GM12874 (cell line): ENCODE measurements around the gene APBB1.

Experiments used
- TF ChIP-seq, protein P1 (sequence below): IDR thresholded peaks from 2 replicates; pipeline ENCODE4 v1.5.1; 2011; ENCODE audit warnings: low read depth, mild to moderate bottlenecking, control low read depth, low read length, moderate library complexity; ENCODE audit not compliant: insufficient read depth

The APBB1 gene

DNA sequence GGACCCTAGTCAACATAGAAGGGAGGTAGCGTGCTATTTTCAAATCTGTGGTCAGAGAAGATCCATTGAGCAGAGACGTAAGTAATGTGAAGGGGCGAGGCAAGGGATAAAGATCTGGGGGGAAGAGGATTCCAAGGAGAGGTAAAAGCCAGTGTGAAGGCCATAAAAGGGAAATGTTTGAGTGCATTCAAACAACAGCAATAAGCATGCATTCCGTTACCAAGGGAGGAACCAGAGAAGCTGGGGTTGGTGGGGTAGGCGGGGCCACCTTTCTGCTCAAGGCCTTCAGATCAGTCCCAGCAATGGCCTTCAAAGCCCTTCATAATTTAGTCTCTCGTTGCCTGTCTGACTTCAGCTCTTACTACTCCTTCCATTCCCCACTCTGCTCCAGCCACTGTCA, 47.1 kb downstream of the APBB1 start:
- TF ChIP-seq, protein P1, sequence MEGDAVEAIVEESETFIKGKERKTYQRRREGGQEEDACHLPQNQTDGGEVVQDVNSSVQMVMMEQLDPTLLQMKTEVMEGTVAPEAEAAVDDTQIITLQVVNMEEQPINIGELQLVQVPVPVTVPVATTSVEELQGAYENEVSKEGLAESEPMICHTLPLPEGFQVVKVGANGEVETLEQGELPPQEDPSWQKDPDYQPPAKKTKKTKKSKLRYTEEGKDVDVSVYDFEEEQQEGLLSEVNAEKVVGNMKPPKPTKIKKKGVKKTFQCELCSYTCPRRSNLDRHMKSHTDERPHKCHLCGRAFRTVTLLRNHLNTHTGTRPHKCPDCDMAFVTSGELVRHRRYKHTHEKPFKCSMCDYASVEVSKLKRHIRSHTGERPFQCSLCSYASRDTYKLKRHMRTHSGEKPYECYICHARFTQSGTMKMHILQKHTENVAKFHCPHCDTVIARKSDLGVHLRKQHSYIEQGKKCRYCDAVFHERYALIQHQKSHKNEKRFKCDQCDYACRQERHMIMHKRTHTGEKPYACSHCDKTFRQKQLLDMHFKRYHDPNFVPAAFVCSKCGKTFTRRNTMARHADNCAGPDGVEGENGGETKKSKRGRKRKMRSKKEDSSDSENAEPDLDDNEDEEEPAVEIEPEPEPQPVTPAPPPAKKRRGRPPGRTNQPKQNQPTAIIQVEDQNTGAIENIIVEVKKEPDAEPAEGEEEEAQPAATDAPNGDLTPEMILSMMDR: no peak

GRCh38 chr11:6365659-6366058, 53.2 kb downstream of the APBB1 start:
- TF ChIP-seq, protein P1: no peak

DNA sequence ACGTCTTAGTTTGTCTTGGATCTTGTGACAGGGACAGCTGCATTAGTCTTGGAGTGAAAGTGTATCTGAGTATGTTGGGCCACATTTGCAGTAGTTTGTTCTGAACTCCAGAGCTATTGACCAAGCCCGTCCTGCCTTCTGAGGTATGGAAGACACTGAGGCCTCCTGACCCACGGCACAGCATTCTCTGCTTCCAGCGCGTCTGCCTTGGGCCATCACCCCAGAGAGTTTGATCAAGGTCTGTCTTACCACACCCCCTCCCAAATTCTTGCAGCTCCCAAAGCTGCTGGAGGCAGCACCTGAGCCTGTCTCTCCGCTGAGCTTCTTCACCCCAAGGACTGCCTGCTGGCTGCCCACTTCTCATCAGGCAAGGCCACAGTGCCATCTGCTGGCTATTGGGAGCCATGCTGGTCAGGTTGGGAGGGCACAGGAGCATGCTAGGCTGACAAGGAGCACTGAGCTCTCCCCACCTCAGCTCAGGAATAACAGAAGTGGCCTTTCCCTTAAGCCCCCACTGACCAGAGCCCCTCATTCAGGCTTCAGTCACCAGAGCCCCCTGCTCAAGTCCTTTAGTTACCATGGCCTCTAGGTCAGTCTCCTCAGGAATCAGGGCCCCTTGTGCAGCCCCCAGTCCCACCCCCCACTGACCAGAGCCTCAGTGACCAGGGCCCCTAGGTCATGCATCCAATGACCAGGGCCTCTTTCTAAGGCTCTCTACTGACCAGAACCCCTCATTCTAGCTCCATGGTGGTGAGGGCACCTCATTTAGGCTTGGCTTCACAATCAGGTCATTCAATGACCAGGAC, 55.8 kb downstream of the APBB1 start:
- TF ChIP-seq, protein P1: peak; percentile 93

DNA sequence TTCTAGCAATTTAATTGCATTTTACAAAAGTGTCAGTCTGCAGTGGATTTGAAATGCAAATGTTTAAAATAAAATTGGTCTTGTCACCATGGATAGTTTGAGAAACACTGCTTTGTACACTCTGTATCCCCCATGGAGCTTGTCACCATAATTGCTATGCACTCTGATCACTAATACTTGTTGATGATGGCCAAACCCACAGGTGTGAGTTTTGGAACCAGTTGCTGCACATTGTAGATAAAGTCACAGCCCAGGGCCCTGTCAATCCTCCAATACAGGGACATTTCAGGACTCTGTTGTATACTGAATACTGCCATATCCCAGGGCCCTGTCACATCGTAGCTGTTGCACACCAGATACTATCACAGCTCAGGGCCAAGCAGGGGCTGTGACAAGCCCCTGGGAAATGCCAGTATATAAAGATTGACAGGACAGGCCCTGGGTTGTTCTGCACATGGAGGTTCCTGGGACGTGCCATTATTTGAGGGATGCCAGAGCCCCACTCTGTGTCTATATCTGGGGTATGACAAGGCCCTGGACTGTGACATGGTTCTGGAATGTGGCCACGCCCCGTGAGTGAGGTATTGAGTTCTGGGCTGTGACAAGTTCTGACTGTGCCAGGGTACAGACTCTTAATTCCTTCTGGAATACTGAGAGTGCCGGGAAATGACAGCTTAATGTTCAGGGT, 56.6 kb downstream of the APBB1 start:
- TF ChIP-seq, protein P1: no peak

- TF ChIP-seq, protein P1: no peak
Measured at GRCh38 chr11:6360183-6360582, 58.7 kb downstream of the APBB1 start.

DNA sequence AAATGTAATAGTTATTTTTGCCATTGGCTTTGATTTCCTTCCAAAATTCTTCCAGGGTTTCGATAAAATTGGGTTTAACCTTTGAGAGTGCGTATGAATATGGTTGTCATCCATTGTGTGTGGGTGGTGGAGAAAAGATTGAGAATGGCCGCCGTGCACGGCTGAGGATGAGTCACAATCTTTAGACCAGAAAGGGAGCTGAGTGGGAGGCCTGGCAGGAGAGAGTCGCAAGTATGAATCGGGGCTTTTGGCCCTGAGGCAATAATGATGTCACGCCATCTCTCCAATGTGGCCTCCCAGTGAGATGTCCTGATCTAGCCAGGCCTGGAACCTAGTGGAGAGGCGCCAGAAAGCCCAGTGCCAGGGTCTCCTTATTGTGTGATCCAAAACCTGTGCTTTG, 61.7 kb downstream of the APBB1 start:
- TF ChIP-seq, protein P1: no peak

DNA sequence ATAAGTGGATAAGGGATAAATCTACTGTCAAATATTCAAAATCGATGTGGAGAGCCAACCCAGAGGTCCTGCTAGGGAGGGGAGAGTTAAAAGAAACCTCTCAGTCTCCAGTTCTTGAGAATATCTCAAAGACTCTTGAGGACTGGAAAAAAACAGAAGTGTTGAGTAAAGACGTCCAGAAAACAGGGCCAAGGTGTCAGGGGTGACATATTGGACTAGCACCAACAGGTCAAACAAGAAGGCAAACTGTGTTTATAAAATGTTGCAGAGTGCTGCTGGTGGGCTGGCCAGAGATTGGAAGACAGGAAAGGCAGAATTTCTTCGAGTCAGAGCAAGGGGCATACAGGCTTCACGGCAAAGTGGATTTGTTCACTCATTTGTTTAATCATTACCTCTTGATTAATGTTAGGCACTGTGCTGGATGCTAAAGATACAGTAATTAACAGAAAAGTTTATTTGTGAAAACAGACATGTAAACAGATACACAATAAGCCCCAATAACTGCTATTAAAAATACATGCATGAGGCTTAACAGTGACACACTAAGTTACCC, 62.3 kb downstream of the APBB1 start:
- TF ChIP-seq, protein P1: no peak
